ENCODE results near the gene MT1A.

Gene MT1A
- 0 reads per million in 2 donors for total RNA-seq

DNA sequence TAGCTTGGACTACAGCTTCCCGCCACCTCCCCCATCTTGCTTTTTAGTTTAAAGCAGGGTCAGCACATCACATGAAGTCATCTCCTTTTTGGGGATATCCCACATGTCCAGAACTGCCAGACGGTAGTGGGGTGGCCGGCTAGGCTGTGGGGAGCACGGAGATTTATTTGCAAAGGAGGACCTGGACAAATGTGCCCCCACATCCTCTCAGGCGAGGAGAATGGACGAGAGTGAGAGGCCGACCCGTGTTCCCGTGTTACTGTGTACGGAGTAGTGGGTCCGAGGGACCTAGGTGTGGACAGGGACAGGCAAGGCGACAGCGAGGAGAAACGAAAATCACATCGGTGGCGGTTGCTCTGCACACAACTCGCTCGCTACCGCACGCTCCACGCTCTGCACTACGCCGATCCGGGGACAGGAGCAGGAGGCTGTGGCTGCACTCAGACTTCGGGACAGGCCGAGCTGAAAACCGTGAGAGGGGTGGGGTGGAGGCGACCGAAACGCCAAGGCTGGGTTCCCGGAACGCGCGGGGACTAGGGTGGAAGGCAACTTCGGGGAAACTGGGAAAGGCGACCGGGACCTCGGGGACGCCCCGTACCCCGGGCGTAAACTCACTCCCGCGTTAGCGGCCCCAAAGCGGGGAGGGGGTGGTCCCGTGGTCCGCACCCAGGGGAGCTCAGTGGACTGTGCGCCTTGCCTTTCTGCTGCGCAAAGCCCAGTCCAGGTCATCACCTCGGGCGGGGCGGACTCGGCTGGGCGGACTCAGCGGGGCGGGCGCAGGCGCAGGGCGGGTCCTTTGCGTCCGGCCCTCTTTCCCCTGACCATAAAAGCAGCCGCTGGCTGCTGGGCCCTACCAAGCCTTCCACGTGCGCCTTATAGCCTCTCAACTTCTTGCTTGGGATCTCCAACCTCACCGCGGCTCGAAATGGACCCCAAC is at the start of gene MT1A:
Gene MT1A (plus strand): TSS at position 853 of the 937 bp plus-strand sequence. CDS start 73 bp downstream, at position 926.
- no peak for DNase-seq

DNA sequence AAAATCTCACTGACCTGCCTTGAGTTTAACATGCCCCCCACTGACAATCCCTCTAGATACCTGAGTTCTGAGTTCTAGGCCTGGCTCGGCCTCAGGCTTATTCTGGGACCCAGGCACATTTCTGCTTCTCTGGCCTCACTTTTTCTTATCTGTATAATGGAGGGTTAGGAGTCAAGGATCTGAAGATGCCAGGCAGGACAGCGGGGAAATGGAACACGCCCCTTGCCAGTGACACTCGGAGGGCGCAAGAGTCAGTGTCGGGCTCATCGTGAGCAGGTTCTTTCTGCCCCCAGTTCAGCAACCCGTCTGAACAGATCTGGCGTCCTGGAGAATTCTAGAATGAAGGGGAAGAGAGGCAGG is 49.7 kb upstream of the MT1A start:
- no peak for DNase-seq

DNA sequence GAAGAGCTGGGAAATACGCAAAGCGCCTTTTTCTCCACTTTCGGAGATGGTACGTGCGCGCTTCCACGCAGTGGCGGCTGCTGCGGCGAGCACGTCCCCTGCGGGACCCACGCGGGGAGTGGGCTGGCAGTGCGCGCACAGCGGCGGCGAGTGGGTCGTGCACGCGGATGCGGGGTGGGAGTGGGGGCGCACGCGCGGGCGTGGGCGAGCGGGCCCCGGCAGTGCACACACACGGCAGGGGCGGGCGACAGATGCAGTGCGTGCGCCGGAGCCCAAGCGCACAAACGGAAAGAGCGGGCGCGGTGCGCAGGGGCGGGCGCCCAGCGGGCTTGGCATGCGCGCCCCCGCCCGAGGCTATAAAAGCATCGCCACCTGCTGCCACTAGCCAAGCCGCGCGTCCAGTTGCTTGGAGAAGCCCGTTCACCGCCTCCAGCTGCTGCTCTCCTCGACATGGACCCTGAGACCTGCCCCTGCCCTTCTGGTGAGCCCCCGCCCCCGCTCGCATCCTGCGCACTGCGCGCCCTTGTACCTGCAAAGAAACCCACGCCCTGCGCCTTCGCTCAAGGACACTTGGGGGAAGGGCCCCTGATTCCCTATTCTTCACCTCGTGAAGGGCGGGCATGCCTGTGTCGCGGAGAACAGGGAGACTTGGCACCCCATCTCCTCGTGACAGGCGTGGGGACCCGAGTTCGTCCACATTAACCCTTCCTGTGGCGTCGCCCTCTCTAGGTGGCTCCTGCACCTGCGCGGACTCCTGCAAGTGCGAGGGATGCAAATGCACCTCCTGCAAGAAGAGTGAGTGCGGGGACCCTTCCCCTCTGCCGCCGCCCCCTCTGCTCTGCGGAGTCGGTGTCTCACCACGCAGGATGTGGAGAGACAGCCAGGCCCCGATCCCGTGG is 49.1 kb upstream of the MT1A start, which contains the start of gene MT3:
Gene MT3 (plus strand): TSS at position 388 of the 899 bp plus-strand sequence. CDS start 63 bp downstream, at position 451.
- DNase-seq = no peak

DNA sequence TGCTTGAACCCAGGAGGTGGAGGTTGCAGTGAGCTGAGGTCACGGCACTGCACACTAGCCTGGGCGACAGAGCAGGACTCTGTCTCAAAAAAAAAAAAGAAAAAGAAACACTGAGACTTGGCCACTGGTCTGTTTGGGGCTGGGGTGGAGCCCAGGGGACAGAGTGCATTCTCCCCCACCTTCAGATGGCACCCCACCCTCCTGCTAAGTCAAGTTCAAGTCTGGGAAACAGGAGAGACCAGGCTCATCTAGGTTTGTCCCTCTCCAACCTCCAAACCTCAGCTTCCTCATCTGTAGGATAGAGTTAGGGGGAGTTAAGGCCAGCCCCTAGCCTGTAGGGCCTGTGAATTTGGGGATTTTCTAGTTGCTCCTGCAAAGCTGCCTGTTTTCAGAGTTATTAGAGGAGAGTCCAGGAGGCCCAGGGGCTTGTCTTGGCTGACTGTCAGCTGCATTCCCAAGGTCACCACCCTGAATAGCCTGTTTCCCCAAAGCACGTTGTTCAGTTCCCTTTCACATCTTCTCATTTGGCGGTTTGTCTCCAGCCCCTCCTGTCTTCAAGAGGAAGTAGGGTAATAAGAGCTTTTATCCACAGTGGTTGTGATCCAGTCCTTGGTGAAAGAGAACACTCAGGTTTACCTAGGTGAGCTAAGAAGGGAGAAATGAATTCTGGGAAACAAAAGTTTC is 46.9 kb upstream of the MT1A start:
- no peak for DNase-seq

DNA sequence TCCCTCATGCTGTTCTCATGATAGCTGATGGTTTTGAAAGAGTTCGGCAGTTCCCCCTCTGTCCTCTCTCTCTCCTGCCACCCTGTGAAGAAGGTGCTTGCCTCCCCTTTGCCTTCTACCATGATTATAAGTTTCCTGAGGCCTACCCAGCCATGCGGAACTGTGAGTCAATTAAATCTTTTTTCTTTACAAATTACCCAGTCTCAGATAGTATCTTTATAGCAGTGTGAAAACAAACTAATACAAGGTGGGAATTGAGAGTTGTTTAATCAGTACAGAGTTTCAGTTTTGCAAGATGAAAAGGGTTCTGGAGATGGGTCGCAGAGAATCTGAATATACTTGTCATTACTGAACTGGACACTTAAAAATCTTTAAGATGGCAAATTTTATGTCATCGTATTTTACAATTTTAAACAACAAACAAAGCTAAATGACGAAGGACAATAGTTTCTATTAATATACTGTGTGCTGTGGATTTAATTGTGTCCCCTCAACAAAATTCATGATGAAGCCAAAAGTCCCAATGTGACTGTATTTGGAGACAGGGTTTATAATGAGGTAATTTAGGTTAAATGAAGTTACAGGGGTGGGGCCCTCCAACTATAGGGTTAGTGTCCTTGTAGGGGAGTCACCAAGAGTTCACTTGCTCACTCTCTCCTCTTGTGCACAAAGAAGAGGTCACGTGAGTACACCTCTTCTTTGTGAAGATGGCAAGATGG is 44.7 kb upstream of the MT1A start:
- DNase-seq = no peak

DNA sequence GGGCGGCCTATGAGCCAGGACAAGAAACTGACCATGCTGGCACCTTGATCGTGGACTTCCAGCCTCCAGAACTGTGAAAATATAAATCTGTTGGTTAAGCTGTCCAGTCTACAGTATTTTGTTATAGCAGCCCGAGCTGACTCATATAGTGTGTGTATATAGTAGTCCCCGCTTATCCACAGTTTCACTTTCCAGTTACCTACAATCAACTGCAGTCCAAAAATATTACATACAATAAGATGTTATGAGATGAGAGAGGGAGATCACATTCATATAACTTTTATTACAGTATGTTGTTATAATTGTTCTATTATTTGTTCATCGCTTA is 44.2 kb upstream of the MT1A start:
- no peak for DNase-seq

DNA sequence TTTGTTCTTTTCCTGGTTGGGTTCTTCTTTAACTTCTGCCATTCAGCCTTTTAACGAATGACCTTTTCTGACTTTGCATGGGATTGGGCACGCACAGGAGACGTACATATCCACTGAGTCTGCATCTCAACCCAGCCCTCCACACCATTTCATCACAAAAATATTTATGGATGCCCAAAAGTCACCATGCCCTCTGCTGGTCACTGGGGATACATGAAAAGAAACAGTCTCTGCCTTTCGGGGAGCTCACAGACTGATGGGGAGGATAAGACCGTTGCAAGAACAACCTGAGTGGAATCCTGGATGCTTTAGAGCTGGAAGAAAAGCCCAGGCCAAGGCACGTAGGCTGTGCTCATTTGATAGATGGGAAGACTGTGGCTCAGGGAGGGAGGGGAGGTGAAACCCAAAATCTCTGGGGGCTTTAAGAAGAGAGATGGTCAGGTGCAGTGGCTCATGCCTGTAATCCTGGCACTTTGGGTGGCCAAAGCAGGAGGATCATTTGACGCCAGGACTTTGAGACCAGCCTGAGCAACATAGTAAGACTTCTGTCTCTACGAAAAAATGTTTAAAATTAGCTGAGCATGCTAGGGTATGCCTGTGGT is 38.0 kb upstream of the MT1A start:
- no peak for DNase-seq

DNA sequence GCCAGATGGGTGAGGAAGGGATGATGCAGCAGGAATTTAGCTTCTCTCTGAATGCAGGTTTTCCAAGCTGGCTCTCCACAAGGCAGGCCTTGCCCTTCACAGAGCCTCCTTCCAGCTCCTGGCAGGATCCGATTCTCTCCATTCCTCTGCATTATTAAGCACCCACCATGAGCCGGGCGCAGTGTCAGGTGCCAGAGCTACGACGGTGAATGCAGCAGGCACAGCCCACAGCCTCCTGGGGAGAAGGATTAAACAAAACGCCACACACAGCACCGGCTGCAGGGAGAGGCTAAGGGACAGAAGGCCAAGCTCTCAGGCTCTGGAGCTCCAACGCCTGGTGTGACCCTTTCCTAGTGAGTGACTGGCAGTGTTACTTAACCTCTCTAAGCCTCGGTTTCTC is 37.1 kb upstream of the MT1A start:
- DNase-seq = no peak

DNA sequence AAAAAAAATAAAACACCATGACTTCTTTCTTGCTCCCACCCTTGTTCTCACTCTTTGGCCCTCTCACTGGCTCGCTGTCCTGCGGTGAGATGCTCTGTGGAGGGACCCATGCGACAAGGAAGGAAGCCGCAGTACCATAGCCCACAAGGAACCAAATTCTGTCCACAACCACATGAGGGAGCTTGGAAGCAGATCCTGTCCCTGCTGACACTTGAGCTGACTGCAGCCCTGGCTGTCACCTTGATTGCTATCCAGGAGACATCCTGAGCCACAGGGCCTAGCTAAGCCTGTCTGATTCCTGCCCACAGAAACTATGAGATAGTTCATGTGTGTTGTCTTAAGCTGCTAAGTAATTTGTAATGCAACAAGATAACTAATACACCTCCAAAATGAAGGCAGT is 34.9 kb upstream of the MT1A start:
- DNase-seq = no peak

DNA sequence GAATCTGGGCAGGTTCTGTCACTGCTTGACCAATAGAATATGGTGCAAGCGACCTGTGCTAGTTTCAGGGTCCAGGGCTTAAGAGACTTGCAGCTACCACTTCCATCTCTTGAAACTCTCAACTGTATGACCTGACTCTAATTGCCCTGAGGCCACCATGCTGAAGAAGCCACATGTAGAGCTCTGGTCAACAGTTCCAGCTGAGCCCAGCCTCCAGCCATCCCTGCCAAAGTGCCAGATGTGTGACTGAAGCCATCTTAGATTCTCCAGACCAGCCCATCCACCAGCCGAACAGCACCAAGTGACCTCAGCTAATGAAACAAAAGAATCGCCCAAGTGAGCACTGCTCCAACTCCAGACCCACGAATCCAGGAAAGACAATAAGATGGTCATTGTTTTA is 33.5 kb upstream of the MT1A start:
- no peak for DNase-seq

DNA sequence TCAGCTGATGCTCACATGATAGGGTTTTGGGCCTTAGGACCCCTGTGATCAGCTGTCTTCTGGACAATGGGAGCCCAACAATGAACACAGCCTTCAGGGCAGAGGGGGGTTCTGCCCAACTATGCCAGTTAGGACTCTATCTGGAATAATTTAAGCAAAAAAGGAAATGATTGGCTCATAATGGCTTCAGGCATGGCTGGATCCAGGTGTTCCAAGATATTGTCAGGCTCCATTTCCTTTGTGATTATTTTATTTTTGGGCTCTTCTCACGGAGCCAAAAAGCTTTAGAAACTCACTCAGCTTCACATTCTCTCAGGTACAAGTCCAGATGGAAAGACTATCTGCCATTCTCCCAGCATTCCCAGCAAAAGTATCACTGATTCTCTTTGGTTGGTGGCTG is 33.0 kb upstream of the MT1A start:
- no peak for DNase-seq

DNA sequence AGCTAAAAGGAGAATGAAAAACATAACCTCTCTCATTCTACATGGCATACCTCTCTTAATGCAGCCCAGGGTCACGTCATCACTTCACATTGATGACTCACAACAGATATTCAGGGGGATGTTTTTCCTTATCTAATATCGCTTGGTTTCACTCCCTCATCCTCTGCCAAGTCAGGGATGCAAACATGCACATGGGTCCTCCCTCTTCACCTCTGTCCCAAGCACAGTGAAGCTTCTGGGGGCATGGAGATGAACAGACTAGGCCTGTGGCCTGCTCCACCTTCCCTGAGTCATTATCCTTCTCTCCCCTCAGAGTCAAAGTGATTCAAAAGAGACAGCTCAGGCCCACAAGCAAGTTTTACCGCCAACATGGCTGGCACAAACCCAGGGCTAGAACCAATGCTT is 32.4 kb upstream of the MT1A start:
- no peak for DNase-seq

DNA sequence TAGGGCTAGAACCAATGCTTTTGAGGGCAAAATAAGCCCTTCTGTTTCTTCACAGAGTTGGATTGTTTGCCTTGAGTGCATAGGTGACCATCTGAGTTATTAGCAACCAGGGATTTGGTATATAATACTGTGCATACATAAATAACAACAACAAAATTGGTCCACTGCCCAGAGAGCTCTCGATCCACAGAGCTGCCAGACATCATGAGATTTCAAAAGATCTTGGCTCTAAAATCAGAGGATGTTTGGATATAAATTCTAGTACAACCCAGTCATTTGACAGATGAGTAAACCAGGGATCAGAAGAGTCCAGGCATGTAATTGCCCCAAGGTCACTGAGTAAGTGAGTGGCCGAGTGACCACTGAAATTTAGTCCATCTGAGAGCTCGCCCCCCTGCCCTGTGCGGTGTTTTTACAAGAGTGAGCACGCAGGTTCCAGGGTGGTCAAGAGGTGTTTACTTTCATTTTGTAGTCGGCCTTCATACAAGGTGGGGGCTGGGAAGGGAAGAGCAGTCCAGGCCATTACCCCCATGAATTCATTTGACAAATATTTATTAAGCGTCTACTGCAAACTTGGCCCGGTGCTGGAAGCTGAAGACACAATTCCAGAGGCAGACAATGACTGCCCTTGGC is 31.9 kb upstream of the MT1A start:
- DNase-seq = no peak

DNA sequence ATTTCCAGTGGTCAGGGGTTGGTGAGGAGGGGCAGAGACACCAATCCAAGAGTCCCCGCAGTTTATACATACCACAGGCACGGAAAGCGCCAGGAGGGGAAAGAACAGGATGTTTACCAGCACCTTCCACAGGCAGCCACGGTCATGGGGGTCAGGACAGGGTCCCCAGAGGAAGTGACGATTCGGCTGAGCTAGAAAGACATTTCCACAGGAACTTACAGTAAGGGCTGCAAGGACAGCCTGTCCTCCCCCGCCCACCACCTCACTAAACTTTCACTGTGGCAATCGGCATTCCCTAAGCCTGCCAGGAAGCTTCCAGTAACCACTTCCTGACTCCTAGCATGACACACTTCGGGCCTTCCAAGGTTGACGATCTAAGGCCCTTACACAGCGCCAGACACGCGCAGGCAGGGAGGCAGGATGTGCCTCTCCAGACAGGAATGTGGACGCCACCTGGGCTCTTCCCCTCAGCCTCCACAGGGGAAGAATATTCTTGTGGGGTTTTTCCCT is 31.3 kb upstream of the MT1A start:
- no peak for DNase-seq

DNA sequence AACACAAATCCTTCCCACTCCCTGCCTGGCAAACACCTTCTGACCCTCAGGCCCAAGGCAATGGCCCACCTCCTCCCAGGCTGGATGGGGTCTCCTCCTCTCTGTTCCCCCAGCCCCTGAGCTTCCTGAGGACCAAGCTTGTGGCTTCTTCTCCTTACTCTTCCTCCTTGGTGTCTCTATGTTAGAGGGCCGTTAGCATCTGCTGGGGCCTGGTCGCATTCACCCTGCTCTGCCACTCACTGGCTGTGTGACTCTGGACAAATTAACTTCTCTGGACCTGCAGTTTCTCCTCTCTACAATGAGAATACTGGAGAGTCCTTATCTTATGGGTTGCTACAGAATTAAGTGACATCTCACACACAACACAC is 30.8 kb upstream of the MT1A start:
- no peak for DNase-seq

DNA sequence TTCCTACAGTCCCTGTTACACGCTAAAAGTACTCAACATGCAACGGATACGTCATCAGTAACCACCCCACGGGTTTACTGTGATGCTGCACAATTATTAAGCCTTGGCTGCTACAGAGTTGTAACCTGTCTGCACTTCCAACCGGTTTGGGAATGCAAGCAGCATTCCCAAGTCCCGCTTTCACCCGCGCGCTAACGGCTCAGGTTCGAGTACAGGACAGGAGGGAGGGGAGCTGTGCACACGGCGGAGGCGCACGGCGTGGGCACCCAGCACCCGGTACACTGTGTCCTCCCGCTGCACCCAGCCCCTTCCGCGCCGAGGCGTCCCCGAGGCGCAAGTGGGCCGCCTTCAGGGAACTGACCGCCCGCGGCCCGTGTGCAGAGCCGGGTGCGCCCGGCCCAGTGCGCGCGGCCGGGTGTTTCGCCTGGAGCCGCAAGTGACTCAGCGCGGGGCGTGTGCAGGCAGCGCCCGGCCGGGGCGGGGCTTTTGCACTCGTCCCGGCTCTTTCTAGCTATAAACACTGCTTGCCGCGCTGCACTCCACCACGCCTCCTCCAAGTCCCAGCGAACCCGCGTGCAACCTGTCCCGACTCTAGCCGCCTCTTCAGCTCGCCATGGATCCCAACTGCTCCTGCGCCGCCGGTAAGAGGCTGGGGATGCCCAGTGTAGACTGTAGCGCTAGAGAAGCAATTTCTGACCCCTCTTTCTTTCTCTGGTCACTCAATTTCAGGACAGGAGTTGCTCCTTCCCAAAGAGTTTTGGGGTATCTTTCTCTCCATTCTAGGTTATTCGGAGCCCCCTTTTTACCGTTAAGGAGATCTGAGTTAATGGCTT is 30.2 kb upstream of the MT1A start, which contains the start of gene MT2A:
Gene MT2A (plus strand): TSS at position 542 of the 833 bp plus-strand sequence. CDS start 72 bp downstream, at position 614.
- peak; percentile 76 for DNase-seq

DNA sequence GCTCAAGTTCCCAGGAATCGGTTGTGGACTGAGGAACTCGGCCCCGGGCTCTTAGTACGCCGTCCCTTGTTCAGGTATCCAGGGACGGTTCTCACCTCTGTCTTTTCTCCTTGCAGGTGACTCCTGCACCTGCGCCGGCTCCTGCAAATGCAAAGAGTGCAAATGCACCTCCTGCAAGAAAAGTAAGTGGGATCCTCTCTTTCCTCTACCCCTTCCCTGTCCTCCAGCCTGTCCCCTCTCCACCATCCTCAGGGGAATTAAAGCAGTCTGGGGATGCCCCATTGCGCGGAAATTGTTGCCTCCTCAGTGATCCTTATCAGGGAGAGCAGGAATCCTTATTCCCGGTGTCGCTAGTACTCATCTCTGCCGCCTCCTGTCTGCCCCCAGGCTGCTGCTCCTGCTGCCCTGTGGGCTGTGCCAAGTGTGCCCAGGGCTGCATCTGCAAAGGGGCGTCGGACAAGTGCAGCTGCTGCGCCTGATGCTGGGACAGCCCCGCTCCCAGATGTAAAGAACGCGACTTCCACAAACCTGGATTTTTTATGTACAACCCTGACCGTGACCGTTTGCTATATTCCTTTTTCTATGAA is 29.5 kb upstream of the MT1A start:
- DNase-seq = no peak

DNA sequence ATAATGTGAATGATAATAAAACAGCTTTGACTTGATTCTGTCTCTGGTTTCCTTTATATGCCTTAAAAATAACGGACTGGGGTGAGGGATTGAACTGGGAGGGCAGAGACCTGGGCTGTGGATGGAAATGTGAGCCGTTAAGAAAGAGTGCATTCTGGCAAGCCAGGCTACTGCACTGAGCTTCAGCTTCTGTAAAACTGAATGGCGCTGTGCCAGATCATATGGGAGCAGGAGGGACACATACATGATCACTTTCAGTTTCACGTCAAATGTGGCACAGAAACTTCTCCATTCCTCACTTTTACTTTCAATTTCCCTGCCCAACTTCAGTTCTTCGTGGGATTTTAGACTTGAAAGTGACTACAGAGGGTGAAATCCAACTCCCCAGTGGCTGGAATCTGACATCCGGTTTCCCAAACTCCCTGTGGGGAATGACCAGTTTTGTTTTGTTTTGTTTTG is 29.0 kb upstream of the MT1A start:
- peak; percentile 60 for DNase-seq

DNA sequence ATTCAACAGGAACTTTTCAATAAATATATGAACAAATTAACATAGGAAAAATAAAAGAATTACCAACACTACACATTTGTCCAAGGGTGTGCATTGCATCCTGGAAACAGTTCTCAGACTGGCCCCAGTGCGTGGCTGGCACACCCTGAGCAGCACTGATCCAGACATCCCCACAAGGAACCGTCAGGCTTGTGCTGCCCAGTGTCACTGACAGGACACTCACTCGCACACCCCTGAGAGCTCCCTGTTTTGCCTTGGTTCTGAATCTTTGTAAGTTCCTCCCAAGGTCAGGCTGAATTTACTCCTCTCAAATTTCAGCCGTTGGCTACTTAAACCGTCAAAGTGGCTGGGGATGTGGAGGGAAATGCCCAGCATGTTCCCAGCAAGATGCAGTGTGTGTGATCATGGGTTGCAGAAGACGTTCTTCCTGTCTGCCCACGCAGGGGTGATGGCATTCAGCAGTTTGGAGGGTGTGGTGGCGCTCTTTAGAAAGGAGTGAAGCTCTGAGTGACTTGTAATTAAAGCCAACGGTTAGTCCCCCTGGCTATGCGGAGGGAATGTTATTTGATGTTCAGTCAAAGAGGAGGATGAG is 28.4 kb upstream of the MT1A start:
- DNase-seq = peak; percentile 48
